WI38 (cell line): Measurements from ENCODE around the gene ALDOC.

ENCODE experiments used
- H3K4me3 ChIP-seq: 2 replicates; pipeline ENCODE4 v1.5.1; 2011; ENCODE audit warnings: low read depth, mild to moderate bottlenecking, control low read depth, low read length
- CTCF ChIP-seq: IDR thresholded peaks from 2 replicates; pipeline ENCODE4 v1.5.1; 2012; ENCODE audit warnings: low read depth, mild to moderate bottlenecking, control low read depth, low read length

ALDOC gene

GRCh38 chr17:28598799-28599310 lies 22.2 kb upstream of the ALDOC start, which contains the start of gene SPAG5:
Gene SPAG5 (minus strand): TSS chr17:28599025. CDS start chr17:28598946, 79 bp downstream.
- peak within 1 kb of the TSS; percentile 83 for H3K4me3 ChIP-seq
- TF ChIP-seq CTCF: no peak

- no peak for TF ChIP-seq CTCF
- H3K4me3 ChIP-seq: peak overlapping the region; percentile 83
These were observed 21.7 kb upstream of the ALDOC start for GRCh38 chr17:28598389-28598788.

GRCh38 chr17:28597606-28598383 lies 21.1 kb upstream of the ALDOC start:
- H3K4me3 ChIP-seq: peak overlapping the region; percentile 83
- TF ChIP-seq CTCF: no peak

GRCh38 chr17:28592260-28592659 lies 15.6 kb upstream of the ALDOC start:
- TF ChIP-seq CTCF: no peak
- H3K4me3 ChIP-seq: no peak overlapping the region

GRCh38 chr17:28585851-28586250 lies 9.2 kb upstream of the ALDOC start:
- H3K4me3 ChIP-seq: no peak overlapping the region
- no peak for TF ChIP-seq CTCF

- no peak for TF ChIP-seq CTCF
These were observed 7.7 kb upstream of the ALDOC start for GRCh38 chr17:28584434-28584833.

GRCh38 chr17:28582513-28582912 lies 5.8 kb upstream of the ALDOC start:
- H3K4me3 ChIP-seq: no peak overlapping the region
- TF ChIP-seq CTCF: no peak

More at GRCh38 chr17:28584434-28584833, 7.7 kb upstream of the ALDOC start:
- H3K4me3 ChIP-seq: no peak overlapping the region
